Right lobe of liver (tissue), 6 donors: ENCODE data around the gene ARHGEF11. TPM values are rescaled to one million over a fixed set of nuclear protein-coding genes. Genes with fewer than 3 reads are reported as not detected.
A peak's percentile ranks its signal among the peaks of the same experiment; 100 is the strongest.

Source experiments
- ATAC-seq, 4 donors: fragments of 200-7000 bp; cut with Tn5 transposase; one replicate each; pipeline ENCODE4 v1.9.1; 2020; ENCODE audit warnings: mild to moderate bottlenecking in 4 of 4, moderate library complexity in 4 of 4
- DNase-seq, 3 donors: peaks; one replicate each; pipeline ENCODE4 v3.0.0-alpha.2; 2020
- H3K27ac ChIP-seq, 3 donors: fragments of 200-600 bp; one replicate each; pipeline ENCODE4 v1.8.0; 2022
- H3K27me3 ChIP-seq, 2 donors: fragments of 200-600 bp; one replicate each; pipeline ENCODE4 v1.8.0; 2022
- H3K36me3 ChIP-seq, 4 donors: fragments of 200-600 bp; sonication (generic) in 1 of 4; one replicate each; pipeline versions ENCODE4 v1.5.1 to v1.8.0; 2017 to 2022; ENCODE audit warnings: control low read depth in 1 of 4
- H3K4me1 ChIP-seq, 4 donors: fragments of 200-600 bp; sonication (generic) in 1 of 4; one replicate each; pipeline versions ENCODE4 v1.5.1 to v1.8.0; 2017 to 2022; ENCODE audit warnings: control low read depth in 1 of 4
- H3K4me3 ChIP-seq, 3 donors: fragments of 200-600 bp; one replicate each; pipeline ENCODE4 v1.8.0; 2022
- H3K9me3 ChIP-seq, 4 donors: fragments of 200-600 bp; sonication (generic) in 1 of 4; one replicate each; pipeline versions ENCODE4 v1.5.1 to v1.8.0; 2017 to 2022; ENCODE audit warnings: control low read depth in 1 of 4
- POLR2A ChIP-seq: fragments of 450-650 bp; IDR thresholded peaks from one replicate; pipeline ENCODE4 v1.6.1; 2017; ENCODE audit warnings: antibody characterized with exemption, mild to moderate bottlenecking
- WGBS: methylation state at CpG from one replicate; pipeline ENCODE4 v1.1.6; 2018; ENCODE audit warnings: low coverage, low lambda C conversion rate; ENCODE audit not compliant: insufficient coverage; ENCODE audit errors: missing lambda C conversion rate; 5-methylcytosine and 5-hydroxymethylcytosine counted together
- intact Hi-C, 2 donors: fragments of 100-400 bp; cut with DNase I; formaldehyde crosslinking; loops; one replicate each; pipeline versions ENCODE4 v1.11.2 to v1.14.1; 2022
- total RNA-seq, 6 experiments: library from RNA; depleted of rRNA in 2 of 6; stranded (reverse); fragments of >200 nt in 2 of 6; fragmentation: NEBNext Ultra II Directional in 3 of 6; extraction: Animal tissue kit (Norgen Biotek cat#: 25700) in 3 of 6; gene quantifications; one replicate each; pipeline versions ENCODE4 v1.1.0 to v1.2.4, GENCODE V29; 2016 to 2023
- TF ChIP-seq, protein P1 (sequence below), 4 donors: fragments of 200-600 bp in 3 of 4; fragments of 450-650 bp in 1 of 4; IDR thresholded peaks; one replicate each; pipeline versions ENCODE4 v1.5.1 to v1.8.0; 2016 to 2022; ENCODE audit warnings: antibody characterized with exemption in 4 of 4, mild to moderate bottlenecking in 2 of 4
- donor health status: DM: no; HTN: yes; CAD: no.
- donor health status: DM: no; HTN: no; CAD: no.
- donor health status: DM: no; HTN: no; CAD: no.
- donor health status: DM: no; HTN: yes; CAD: no.
- donor health status: DM: no; HTN: yes; CAD: no.

ARHGEF11 gene
- total RNA-seq, 6 experiments from 2014 or later = 10.5 to 18.7 (median 12.8) TPM

DNA sequence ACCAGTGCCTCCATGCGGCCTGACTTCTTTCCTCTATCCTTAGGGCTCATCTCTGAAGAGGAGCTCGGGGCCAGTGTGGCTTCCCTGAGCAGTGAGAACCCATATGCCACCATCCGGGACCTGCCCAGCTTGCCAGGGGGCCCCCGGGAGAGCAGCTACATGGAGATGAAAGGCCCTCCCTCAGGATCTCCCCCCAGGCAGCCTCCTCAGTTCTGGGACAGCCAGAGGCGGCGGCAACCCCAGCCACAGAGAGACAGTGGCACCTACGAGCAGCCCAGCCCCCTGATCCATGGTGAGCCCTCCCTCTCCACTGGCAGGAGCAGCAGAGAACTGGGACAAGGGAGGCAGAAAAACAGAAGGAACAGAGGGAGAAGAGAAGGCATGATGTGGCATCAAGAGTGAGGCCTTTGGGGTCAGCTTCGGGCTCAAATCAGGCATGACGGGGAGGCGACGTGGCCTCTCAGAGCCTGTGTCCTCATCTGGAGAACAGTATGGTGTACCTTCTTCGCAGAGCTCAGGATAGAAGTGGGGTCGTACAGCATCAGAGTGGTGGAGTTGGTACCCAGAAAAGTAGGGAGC lies 131.6 kb downstream of the ARHGEF11 start:
- no peak for TF ChIP-seq POLR2A
- TF ChIP-seq, protein P1, sequence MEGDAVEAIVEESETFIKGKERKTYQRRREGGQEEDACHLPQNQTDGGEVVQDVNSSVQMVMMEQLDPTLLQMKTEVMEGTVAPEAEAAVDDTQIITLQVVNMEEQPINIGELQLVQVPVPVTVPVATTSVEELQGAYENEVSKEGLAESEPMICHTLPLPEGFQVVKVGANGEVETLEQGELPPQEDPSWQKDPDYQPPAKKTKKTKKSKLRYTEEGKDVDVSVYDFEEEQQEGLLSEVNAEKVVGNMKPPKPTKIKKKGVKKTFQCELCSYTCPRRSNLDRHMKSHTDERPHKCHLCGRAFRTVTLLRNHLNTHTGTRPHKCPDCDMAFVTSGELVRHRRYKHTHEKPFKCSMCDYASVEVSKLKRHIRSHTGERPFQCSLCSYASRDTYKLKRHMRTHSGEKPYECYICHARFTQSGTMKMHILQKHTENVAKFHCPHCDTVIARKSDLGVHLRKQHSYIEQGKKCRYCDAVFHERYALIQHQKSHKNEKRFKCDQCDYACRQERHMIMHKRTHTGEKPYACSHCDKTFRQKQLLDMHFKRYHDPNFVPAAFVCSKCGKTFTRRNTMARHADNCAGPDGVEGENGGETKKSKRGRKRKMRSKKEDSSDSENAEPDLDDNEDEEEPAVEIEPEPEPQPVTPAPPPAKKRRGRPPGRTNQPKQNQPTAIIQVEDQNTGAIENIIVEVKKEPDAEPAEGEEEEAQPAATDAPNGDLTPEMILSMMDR (IDR thresholded peaks at IDR 0.05) = no peak
- Histone ChIP-seq H3K27ac (no peak overlapping the region), H3K27me3 (no peaks in the 10 kb centered on the region), H3K4me1 (no peaks in the 10 kb centered on the region), H3K9me3 (no peaks in the 10 kb centered on the region), H3K4me3 (no peak overlapping the region), H3K36me3 (no peaks in the 10 kb centered on the region)
- WGBS = 74% methylated on average over 3 of the region's 13 CpGs
- intact Hi-C loops = no loop called here
- peak in 1 of 3 donors; percentile 44 for DNase-seq
- ATAC-seq = no peak

DNA sequence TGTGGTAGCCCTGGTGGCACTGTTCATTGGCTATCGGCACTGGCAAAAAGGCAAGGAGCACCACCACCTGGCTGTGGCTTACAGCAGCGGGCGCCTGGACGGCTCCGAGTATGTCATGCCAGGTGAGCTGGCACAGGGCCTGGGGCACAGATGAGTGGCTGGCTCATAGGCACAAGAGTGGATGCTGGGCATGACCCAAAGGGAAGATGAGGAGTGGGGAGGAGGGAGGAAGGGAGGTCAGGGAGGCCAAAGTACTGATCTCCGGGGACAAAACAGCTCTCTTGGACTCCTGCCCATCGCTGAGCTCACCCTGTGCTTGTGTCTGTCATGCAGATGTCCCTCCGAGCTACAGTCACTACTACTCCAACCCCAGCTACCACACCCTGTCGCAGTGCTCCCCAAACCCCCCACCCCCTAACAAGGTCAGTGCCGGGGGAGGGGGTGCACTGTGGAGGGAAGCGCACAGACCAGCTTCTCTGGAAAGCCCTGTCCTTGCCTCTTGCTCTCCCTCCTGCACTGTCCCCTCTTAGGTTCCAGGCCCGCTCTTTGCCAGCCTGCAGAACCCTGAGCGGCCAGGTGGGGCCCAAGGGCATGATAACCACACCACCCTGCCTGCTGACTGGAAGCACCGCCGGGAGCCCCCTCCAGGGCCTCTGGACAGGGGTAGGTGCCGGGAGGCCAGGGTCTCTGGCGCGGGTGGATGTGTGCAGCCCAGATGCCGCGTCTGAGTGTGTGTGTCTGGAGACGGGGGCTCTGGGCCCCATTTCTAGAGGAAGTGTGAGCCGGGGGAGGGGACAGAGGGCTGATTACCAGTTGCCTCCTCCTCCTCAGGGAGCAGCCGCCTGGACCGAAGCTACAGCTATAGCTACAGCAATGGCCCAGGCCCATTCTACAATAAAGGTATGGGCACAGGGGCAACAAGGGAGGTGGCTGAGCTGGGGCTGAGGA lies 132.4 kb downstream of the ARHGEF11 start:
- ATAC-seq = peak; percentile 28 to 78 (median 68)
- TF ChIP-seq, protein P1 (IDR thresholded peaks at IDR 0.05) = no peak
- TF ChIP-seq POLR2A = no peak
- DNase-seq = peak; percentile 60 to 65 (median 65)
- intact Hi-C loops = no loop called here
- Histone ChIP-seq H3K27me3 (no peaks in the 10 kb centered on the region), H3K4me1 (no peaks in the 10 kb centered on the region), H3K4me3 (no peak overlapping the region), H3K27ac (no peak overlapping the region), H3K36me3 (no peaks in the 10 kb centered on the region), H3K9me3 (no peaks in the 10 kb centered on the region)
- 51% methylated on average over 12 of the region's 24 CpGs for WGBS

DNA sequence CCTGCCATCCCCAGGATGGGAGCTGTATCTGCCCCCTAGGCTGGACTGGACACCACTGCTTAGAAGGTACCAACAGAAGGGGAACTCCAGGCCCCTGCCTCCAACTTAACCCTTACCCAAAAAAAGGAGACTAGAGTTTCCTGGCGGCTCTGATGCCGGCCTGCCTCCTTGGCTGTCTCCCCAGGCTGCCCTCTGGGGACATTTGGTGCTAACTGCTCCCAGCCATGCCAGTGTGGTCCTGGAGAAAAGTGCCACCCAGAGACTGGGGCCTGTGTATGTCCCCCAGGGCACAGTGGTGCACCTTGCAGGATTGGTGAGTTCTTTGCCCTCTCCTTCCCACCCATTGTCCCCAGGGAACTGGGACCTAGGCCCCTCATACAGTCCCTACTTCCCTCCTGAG lies 133.2 kb downstream of the ARHGEF11 start:
- Histone ChIP-seq H3K27ac (no peak overlapping the region), H3K9me3 (no peaks in the 10 kb centered on the region), H3K4me3 (no peak overlapping the region), H3K27me3 (no peaks in the 10 kb centered on the region), H3K36me3 (no peaks in the 10 kb centered on the region), H3K4me1 (no peaks in the 10 kb centered on the region)
- DNase-seq = peak in 1 of 3 donors; percentile 33
- intact Hi-C loops = no loop called here
- no peak for ATAC-seq
- WGBS = no CpG with 5 or more reads among the region's 2 CpGs
- no peak for TF ChIP-seq POLR2A
- TF ChIP-seq, protein P1 (IDR thresholded peaks at IDR 0.05) = no peak

DNA sequence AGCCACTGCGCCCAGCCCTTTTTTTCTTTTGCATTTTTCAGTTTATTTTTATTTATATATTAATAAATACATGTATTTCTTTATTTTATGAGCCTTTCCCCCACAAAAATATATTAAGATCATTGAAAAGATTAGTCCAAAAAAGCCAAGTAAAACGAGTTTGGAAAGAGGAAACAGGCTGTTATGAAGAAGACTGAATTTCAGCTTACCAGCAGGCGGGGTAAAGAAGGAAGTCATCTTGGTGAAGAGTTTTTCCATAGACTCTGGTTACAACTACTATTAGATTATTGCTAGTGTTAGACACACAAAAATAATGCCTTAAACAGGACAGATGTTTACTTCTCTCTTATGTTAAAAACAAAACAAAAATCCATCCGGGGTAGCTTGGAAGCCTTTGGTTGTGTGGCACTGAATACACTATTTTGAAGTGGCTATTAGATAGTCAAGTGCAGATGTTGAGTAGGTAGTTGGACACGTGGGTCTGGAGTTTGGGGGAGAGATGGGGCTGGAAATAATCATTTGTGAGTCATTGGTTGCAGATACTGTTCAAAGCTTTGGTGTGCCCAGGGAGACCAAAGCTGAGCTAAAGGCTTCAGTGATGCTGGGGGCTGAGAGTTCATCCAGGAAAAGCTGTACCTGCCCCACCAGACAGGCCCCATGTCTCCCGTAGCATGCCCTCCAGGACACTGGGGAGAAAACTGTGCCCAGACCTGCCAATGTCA lies 133.8 kb downstream of the ARHGEF11 start:
- H3K27me3 ChIP-seq = no peaks in the 10 kb centered on the region
- 50% methylated on average over 5 of the region's 6 CpGs for WGBS
- no peak for ATAC-seq
- TF ChIP-seq POLR2A = no peak
- TF ChIP-seq, protein P1 (IDR thresholded peaks at IDR 0.05) = no peak
- H3K36me3 ChIP-seq = no peaks in the 10 kb centered on the region
- peak in 1 of 3 donors; percentile 22 for DNase-seq
- H3K27ac ChIP-seq = no peak overlapping the region
- H3K9me3 ChIP-seq = no peaks in the 10 kb centered on the region
- H3K4me3 ChIP-seq = no peak overlapping the region
- H3K4me1 ChIP-seq = no peaks in the 10 kb centered on the region
- intact Hi-C loops = no loop called here
